GM12872 (cell line): ENCODE data around the gene NXPH1.

Experiments
- TF ChIP-seq, protein P1 (sequence below): IDR thresholded peaks from 3 replicates; pipeline ENCODE4 v1.5.1; 2011; ENCODE audit warnings: low read depth, mild to moderate bottlenecking, low read length, moderate library complexity; ENCODE audit not compliant: insufficient read depth

NXPH1 gene

DNA sequence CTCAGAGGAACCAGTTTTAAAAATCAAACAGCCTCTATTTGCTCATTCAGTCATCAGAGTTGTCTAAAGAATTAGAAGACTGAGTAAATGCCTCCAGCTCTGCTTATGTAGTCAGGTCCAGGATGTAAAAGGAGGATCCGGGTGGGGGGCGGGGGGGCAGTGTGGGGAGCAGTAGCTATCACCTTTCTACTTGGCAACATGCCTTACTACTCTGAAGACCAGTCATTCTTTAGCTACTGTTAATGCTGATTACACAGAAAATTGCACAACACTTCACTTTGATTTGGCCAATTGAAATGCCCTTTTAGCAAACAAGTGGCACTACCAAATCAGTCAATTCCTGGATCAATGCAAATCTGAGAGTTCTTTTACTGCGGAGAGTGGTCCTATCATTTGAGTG, 164.2 kb downstream of the NXPH1 start:
- TF ChIP-seq, protein P1, sequence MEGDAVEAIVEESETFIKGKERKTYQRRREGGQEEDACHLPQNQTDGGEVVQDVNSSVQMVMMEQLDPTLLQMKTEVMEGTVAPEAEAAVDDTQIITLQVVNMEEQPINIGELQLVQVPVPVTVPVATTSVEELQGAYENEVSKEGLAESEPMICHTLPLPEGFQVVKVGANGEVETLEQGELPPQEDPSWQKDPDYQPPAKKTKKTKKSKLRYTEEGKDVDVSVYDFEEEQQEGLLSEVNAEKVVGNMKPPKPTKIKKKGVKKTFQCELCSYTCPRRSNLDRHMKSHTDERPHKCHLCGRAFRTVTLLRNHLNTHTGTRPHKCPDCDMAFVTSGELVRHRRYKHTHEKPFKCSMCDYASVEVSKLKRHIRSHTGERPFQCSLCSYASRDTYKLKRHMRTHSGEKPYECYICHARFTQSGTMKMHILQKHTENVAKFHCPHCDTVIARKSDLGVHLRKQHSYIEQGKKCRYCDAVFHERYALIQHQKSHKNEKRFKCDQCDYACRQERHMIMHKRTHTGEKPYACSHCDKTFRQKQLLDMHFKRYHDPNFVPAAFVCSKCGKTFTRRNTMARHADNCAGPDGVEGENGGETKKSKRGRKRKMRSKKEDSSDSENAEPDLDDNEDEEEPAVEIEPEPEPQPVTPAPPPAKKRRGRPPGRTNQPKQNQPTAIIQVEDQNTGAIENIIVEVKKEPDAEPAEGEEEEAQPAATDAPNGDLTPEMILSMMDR: no peak

DNA sequence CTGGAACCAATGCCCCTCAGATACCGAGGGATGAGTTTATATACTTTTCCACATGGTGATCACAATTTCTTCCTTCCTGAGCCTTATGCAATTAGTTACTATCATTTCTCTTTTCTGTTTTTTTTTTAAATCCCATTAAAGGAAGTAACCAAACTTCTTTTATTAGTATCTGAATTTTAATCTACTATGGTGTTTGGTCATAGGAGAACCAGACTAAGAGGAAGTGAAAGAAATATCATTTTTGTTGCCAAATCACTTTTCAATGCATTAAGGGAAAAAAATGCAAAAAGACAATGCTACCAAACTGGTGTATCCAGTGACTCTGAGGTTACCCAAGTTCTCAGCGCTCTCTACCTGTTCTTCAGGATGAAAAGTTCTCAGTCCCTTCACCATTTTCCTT, 167.7 kb downstream of the NXPH1 start:
- TF ChIP-seq, protein P1: no peak

GRCh38 chr7:8605221-8605620, 171.8 kb downstream of the NXPH1 start:
- TF ChIP-seq, protein P1: no peak

GRCh38 chr7:8612584-8612983, 179.2 kb downstream of the NXPH1 start:
- TF ChIP-seq, protein P1: no peak

DNA sequence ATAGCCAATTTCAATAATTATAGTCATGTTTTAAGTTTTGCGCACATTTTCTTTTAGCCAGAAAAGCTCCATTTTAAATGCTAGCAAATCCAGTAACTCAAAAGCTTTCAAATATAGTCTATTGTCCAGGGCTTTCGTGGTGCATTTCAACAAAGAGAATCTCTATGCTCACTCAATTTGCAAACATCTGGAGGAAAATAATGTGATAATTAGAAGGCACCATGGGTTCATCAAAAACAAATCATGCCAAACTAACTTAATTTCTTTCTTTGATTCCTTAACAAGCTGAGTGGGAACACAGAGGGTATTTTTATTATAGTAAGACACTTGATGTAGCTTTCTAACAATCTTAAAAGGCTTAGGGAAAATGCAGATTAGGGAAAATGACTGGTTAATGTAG, 179.8 kb downstream of the NXPH1 start:
- TF ChIP-seq, protein P1: no peak

DNA sequence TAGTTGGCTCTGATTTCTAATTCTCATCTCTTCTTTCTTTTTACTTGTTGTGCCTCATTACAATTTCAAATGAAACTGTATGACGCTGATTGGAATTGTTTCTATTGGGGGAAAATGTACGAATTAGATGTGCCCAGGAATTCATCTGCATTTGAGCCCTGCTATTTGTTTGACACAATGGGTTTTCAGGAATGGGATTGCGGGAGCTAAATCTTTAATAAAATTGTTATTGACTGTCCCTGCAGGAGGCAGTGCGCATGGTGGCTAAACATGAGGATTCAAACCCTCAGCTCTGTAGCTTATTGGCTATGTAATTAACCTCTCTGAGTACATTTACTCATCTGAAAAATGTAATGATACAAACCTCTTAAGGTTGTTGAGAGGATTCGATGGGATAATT, 181.6 kb downstream of the NXPH1 start:
- TF ChIP-seq, protein P1: no peak

- TF ChIP-seq, protein P1: no peak
These were observed 185.1 kb downstream of the NXPH1 start for GRCh38 chr7:8618441-8619070.
